Type B pancreatic cell (in vitro differentiated cells): ENCODE results near the gene TSC22D4. TPM values are rescaled to one million over a fixed set of nuclear protein-coding genes. Genes with fewer than 3 reads are reported as not detected.

Experiments
- DNase-seq: peaks from one replicate; pipeline ENCODE4 v3.0.0; 2021; ENCODE audit warnings: mixed read lengths; ENCODE audit not compliant: unreplicated experiment; ENCODE audit errors: extremely low spot score
- H3K27ac Mint-ChIP-seq: 2 replicates; pipeline ENCODE4 v1.8.0; 2021; ENCODE audit warnings: mild to moderate bottlenecking, mixed read lengths
- H3K27me3 Mint-ChIP-seq: 2 replicates; pipeline ENCODE4 v1.8.0; 2021; ENCODE audit warnings: mixed read lengths
- H3K36me3 Mint-ChIP-seq: 2 replicates; pipeline ENCODE4 v1.8.0; 2021; ENCODE audit warnings: mixed read lengths
- H3K4me1 Mint-ChIP-seq: one replicate; pipeline ENCODE4 v1.8.0; 2021; ENCODE audit warnings: mixed read lengths; ENCODE audit not compliant: unreplicated experiment
- H3K4me3 Mint-ChIP-seq: 2 replicates; pipeline ENCODE4 v1.8.0; 2021; ENCODE audit warnings: mild to moderate bottlenecking, mixed read lengths
- H3K9me3 Mint-ChIP-seq: 2 replicates; pipeline ENCODE4 v1.8.0; 2021; ENCODE audit warnings: mixed read lengths
- total RNA-seq: library from RNA; stranded (reverse); gene quantifications from 2 replicates; pipeline ENCODE4 v1.2.1, GENCODE V29; 2021; ENCODE audit warnings: low replicate concordance
- TF ChIP-seq, protein P1 (sequence below): fragments of 200-600 bp; sonication (generic); conservative IDR thresholded peaks from 2 replicates; pipeline ENCODE4 v1.5.0; 2021; ENCODE audit warnings: antibody characterized with exemption, mild to moderate bottlenecking

TSC22D4 gene
- total RNA-seq, 1 donor from 2014 or later, result 45.3 TPM

DNA sequence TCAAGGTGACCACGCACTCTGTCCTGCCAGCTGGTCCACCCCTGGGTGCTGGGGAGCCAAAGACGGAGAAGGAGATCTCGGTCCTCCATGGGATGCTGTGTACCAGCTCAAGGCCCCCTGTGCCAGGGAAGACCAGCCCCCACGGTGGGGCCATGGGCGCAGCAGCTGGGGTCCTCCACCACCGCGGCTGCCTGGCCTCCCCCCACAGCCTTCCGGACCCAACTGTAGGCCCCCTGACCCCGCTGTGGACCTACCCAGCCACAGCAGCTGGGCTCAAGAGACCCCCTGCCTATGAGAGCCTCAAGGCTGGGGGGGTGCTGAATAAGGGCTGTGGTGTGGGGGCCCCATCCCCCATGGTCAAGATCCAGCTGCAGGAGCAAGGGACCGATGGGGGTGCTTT, 10.1 kb upstream of the TSC22D4 start:
- Mint-ChIP-seq H3K4me1 (peaks cover 26% of the 10 kb centered on the region), H3K36me3 (no peaks in the 10 kb centered on the region), H3K9me3 (no peaks in the 10 kb centered on the region), H3K27me3 (no peaks in the 10 kb centered on the region), H3K4me3 (no peak overlapping the region), H3K27ac (peak overlapping the region; percentile 58)
- TF ChIP-seq, protein P1, sequence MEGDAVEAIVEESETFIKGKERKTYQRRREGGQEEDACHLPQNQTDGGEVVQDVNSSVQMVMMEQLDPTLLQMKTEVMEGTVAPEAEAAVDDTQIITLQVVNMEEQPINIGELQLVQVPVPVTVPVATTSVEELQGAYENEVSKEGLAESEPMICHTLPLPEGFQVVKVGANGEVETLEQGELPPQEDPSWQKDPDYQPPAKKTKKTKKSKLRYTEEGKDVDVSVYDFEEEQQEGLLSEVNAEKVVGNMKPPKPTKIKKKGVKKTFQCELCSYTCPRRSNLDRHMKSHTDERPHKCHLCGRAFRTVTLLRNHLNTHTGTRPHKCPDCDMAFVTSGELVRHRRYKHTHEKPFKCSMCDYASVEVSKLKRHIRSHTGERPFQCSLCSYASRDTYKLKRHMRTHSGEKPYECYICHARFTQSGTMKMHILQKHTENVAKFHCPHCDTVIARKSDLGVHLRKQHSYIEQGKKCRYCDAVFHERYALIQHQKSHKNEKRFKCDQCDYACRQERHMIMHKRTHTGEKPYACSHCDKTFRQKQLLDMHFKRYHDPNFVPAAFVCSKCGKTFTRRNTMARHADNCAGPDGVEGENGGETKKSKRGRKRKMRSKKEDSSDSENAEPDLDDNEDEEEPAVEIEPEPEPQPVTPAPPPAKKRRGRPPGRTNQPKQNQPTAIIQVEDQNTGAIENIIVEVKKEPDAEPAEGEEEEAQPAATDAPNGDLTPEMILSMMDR, result no peak
- DNase-seq, result no peak

DNA sequence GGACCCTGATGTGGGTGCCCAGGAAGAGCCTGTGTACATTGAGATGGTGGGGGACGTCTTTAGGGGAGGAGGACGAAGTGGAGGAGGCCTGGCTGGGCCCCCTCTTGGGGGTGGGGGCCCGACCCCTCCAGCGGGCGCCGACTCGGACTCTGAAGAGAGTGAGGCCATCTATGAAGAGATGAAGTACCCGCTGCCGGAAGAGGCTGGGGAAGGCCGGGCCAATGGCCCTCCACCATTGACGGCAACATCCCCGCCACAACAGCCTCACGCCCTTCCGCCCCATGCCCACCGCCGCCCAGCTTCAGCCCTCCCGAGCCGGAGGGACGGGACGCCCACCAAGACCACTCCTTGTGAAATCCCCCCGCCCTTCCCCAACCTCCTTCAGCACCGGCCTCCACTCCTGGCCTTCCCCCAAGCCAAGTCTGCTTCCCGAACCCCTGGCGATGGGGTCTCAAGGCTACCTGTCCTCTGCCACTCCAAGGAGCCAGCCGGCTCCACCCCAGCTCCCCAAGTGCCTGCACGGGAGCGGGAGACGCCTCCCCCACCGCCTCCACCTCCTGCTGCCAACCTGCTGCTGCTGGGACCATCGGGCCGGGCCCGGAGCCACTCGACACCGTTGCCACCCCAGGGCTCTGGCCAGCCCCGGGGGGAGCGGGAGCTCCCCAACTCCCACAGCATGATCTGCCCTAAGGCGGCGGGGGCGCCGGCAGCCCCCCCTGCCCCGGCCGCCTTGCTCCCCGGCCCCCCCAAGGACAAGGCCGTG, 9.5 kb upstream of the TSC22D4 start:
- TF ChIP-seq, protein P1, result no peak
- H3K27me3 Mint-ChIP-seq, result no peaks in the 10 kb centered on the region
- H3K4me1 Mint-ChIP-seq, result peaks cover 26% of the 10 kb centered on the region
- H3K4me3 Mint-ChIP-seq, result no peak overlapping the region
- no peaks in the 10 kb centered on the region for H3K36me3 Mint-ChIP-seq
- no peak overlapping the region for H3K27ac Mint-ChIP-seq
- no peaks in the 10 kb centered on the region for H3K9me3 Mint-ChIP-seq
- DNase-seq, result no peak

DNA sequence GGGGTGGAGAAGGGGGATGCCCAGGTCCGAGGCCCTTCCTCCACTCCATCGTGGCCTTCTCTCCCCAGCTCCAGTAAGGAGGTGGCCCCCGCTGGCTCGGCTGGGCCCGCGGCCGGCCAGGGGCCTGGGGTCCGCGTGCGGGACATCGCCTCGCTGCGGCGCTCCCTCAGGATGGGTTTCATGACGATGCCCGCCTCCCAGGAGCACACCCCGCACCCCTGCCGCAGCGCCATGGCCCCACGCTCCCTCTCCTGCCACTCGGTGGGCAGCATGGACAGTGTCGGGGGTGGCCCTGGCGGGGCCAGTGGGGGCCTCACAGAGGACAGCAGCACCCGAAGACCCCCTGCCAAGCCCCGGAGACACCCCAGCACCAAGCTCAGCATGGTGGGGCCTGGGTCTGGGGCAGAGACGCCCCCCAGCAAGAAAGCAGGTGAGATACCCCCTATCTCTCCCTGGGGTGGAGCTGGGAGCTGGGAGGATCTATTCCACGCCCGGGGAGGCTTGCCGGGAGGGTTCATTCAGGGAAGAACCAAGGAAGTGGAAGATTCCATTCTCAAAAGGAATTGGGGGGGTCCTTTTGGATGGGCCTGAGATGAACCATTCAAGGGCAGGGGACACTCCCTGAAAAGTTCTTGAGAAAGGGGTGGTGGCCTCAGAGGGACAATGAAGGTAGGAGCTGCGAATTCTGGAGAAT, 7.9 kb upstream of the TSC22D4 start:
- TF ChIP-seq, protein P1, result no peak
- Mint-ChIP-seq H3K4me3 (no peak overlapping the region), H3K36me3 (no peaks in the 10 kb centered on the region), H3K27ac (no peak overlapping the region), H3K4me1 (peaks cover 23% of the 10 kb centered on the region), H3K9me3 (no peaks in the 10 kb centered on the region), H3K27me3 (no peaks in the 10 kb centered on the region)
- DNase-seq, result no peak

DNA sequence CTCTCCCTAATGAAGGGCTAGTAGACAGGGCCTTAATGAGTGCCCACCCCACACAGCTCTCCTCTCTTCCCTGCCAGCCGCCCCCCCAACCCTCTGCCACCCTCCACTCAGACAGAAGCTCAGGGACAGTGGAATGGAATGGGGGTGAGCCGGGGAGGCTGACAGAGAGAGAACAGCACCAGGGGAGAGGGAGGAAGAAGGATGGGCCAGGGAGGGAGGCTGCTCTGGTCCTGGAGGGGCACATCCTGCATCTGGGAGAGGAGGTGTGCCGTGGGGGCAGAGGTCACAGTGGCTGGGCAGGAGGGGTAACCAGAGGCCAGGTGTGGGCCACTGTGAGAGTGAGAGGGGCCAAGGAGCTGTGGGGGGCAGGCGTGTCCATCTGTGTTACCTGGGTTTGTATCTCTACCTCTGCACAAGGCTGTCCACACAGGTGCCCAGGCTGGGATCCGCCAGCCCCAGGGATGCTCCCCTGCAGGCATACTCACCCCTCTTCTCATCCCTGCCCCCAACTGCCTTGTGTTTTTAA, 7.2 kb upstream of the TSC22D4 start:
- Mint-ChIP-seq H3K36me3 (no peaks in the 10 kb centered on the region), H3K27me3 (no peaks in the 10 kb centered on the region), H3K4me3 (peak overlapping the region; percentile 82), H3K27ac (peak overlapping the region; percentile 66), H3K4me1 (peaks cover 26% of the 10 kb centered on the region), H3K9me3 (no peaks in the 10 kb centered on the region)
- DNase-seq, result no peak
- TF ChIP-seq, protein P1, result no peak

GRCh38 chr7:100485471-100485876, 6.5 kb upstream of the TSC22D4 start:
- Mint-ChIP-seq H3K36me3 (no peaks in the 10 kb centered on the region), H3K4me3 (peak overlapping the region; percentile 82), H3K4me1 (peaks cover 26% of the 10 kb centered on the region), H3K27me3 (no peaks in the 10 kb centered on the region), H3K9me3 (no peaks in the 10 kb centered on the region), H3K27ac (peak overlapping the region; percentile 66)
- no peak for DNase-seq
- TF ChIP-seq, protein P1, result no peak
